ENCODE measurements around the gene SUPT20H.

The SUPT20H gene

GRCh38 chr13:37058910-37059847, at the start of gene SUPT20H:
SUPT20H (minus strand) TSS chr13:37059688; CDS start chr13:37051490, 8,198 bp downstream.
- peak; percentile 87 to 90 for DNase-seq (ENCODE audit: low read depth in 2 of 2)

- no peak for DNase-seq (ENCODE audit: low read depth in 2 of 2)
Measured at GRCh38 chr13:37109051-37109678, 49.7 kb upstream of the SUPT20H start.

GRCh38 chr13:37107868-37108267, 48.4 kb upstream of the SUPT20H start:
- DNase-seq (ENCODE audit: low read depth in 2 of 2) = no peak

GRCh38 chr13:37107456-37107855, 48.0 kb upstream of the SUPT20H start:
- DNase-seq (ENCODE audit: low read depth in 2 of 2) = no peak

GRCh38 chr13:37106642-37107041, 47.2 kb upstream of the SUPT20H start:
- no peak for DNase-seq (ENCODE audit: low read depth in 2 of 2)

GRCh38 chr13:37105251-37105714, 45.8 kb upstream of the SUPT20H start, which contains the start of gene CSNK1A1L:
CSNK1A1L (minus strand) TSS chr13:37105664; CDS start chr13:37105256, 408 bp downstream.
- DNase-seq (ENCODE audit: low read depth in 2 of 2) = no peak

- no peak for DNase-seq (ENCODE audit: low read depth in 2 of 2)
Measured at GRCh38 chr13:37102896-37103295, 43.4 kb upstream of the SUPT20H start.

- DNase-seq (ENCODE audit: low read depth in 2 of 2) = no peak
Measured at GRCh38 chr13:37101201-37101600, 41.7 kb upstream of the SUPT20H start.

- DNase-seq (ENCODE audit: low read depth in 2 of 2) = no peak
Measured at GRCh38 chr13:37100731-37101130, 41.2 kb upstream of the SUPT20H start.

- DNase-seq (ENCODE audit: low read depth in 2 of 2) = no peak
Measured at GRCh38 chr13:37097076-37097475, 37.6 kb upstream of the SUPT20H start.

GRCh38 chr13:37094840-37095239, 35.4 kb upstream of the SUPT20H start:
- DNase-seq (ENCODE audit: low read depth in 2 of 2) = no peak

GRCh38 chr13:37094099-37094498, 34.6 kb upstream of the SUPT20H start:
- DNase-seq (ENCODE audit: low read depth in 2 of 2) = no peak

- no peak for DNase-seq (ENCODE audit: low read depth in 2 of 2)
Measured at GRCh38 chr13:37091835-37092234, 32.3 kb upstream of the SUPT20H start.

GRCh38 chr13:37090912-37091311, 31.4 kb upstream of the SUPT20H start:
- no peak for DNase-seq (ENCODE audit: low read depth in 2 of 2)

- no peak for DNase-seq (ENCODE audit: low read depth in 2 of 2)
Measured at GRCh38 chr13:37089495-37089894, 30.0 kb upstream of the SUPT20H start.

GRCh38 chr13:37087486-37087885, 28.0 kb upstream of the SUPT20H start:
- DNase-seq (ENCODE audit: low read depth in 2 of 2) = no peak

- DNase-seq (ENCODE audit: low read depth in 2 of 2) = no peak
Measured at GRCh38 chr13:37085606-37086005, 26.1 kb upstream of the SUPT20H start.

- no peak for DNase-seq (ENCODE audit: low read depth in 2 of 2)
Measured at GRCh38 chr13:37076818-37077217, 17.3 kb upstream of the SUPT20H start.

GRCh38 chr13:37075164-37075563, 15.7 kb upstream of the SUPT20H start:
- no peak for DNase-seq (ENCODE audit: low read depth in 2 of 2)

GRCh38 chr13:37074703-37075102, 15.2 kb upstream of the SUPT20H start:
- no peak for DNase-seq (ENCODE audit: low read depth in 2 of 2)

- no peak for DNase-seq (ENCODE audit: low read depth in 2 of 2)
Measured at GRCh38 chr13:37072024-37072423, 12.5 kb upstream of the SUPT20H start.

- no peak for DNase-seq (ENCODE audit: low read depth in 2 of 2)
Measured at GRCh38 chr13:37070956-37071355, 11.5 kb upstream of the SUPT20H start.

Data from stimulated activated CD8-positive, alpha-beta memory T cell treated with anti-CD3 and anti-CD28 coated beads, Interleukin-7, amount 100 ng/mL, for 1 hour (primary cell).